DND-41 (cell line): ENCODE data around the gene CCDC171.

Experiments
- ATAC-seq: fragments of 200-7000 bp; cut with Tn5 transposase; 3 replicates; pipeline ENCODE4 v1.9.1; 2021; ENCODE audit warnings: low read depth; ENCODE audit not compliant: insufficient read depth
- DNase-seq: peaks from one replicate; pipeline ENCODE4 v3.0.0-alpha.2; 2020
- H2AFZ ChIP-seq: 2 replicates; pipeline ENCODE4 v1.6.0; 2012; ENCODE audit warnings: low read depth, low read length
- H3K27ac ChIP-seq: 2 replicates; pipeline ENCODE4 v1.5.1; 2012; ENCODE audit warnings: low read length, inconsistent platforms
- H3K27me3 ChIP-seq: fragments of 200-600 bp; sonication (generic); 2 replicates; pipeline ENCODE4 v1.6.0; 2012; ENCODE audit warnings: low read length, mild to moderate bottlenecking, inconsistent platforms; ENCODE audit not compliant: insufficient read depth, poor library complexity
- H3K36me3 ChIP-seq: 2 replicates; pipeline ENCODE4 v1.5.1; 2012; ENCODE audit warnings: low read length, inconsistent platforms; ENCODE audit not compliant: insufficient read depth
- H3K4me1 ChIP-seq: 2 replicates; pipeline ENCODE4 v1.5.1; 2012; ENCODE audit warnings: mild to moderate bottlenecking, low read length; ENCODE audit not compliant: insufficient read depth
- H3K4me2 ChIP-seq: 2 replicates; pipeline ENCODE4 v1.6.0; 2012; ENCODE audit warnings: mild to moderate bottlenecking, moderate library complexity, low read length, inconsistent platforms; ENCODE audit not compliant: insufficient read depth
- H3K4me3 ChIP-seq, 2 experiments: fragments of 200-600 bp in 1 of 2; shearing (Covaris generic) in 1 of 2; 2 replicates each; pipeline ENCODE4 v1.5.1; 2012 to 2016; ENCODE audit warnings: inconsistent platforms in 2 of 2, low read length in 2 of 2, mild to moderate bottlenecking in 2 of 2, low read depth in 1 of 2, moderate library complexity in 1 of 2
- H3K79me2 ChIP-seq: 2 replicates; pipeline ENCODE4 v1.6.0; 2012; ENCODE audit warnings: low read length, inconsistent platforms; ENCODE audit not compliant: insufficient read depth
- H3K9ac ChIP-seq: 2 replicates; pipeline ENCODE4 v1.6.0; 2012; ENCODE audit warnings: low read depth, mild to moderate bottlenecking, inconsistent platforms, low read length, moderate library complexity
- H3K9me3 ChIP-seq: 2 replicates; pipeline ENCODE4 v1.5.1; 2012; ENCODE audit warnings: low read length, moderate library complexity, mild to moderate bottlenecking, inconsistent platforms; ENCODE audit not compliant: insufficient read depth, severe bottlenecking
- H4K20me1 ChIP-seq: 2 replicates; pipeline ENCODE4 v1.6.0; 2012; ENCODE audit warnings: low read length; ENCODE audit not compliant: insufficient read depth
- CTCF ChIP-seq: IDR thresholded peaks from 2 replicates; pipeline ENCODE4 v1.5.1; 2012; ENCODE audit warnings: borderline replicate concordance, low read length, moderate library complexity, mild to moderate bottlenecking; ENCODE audit not compliant: poor library complexity, severe bottlenecking; ENCODE audit errors: extremely low read depth
- EZH2 ChIP-seq: IDR thresholded peaks from 3 replicates; pipeline ENCODE4 v1.6.1; 2012; ENCODE audit warnings: borderline replicate concordance, low read depth, mild to moderate bottlenecking, moderate library complexity, low read length, inconsistent platforms; ENCODE audit not compliant: severe bottlenecking

CCDC171 gene

DNA sequence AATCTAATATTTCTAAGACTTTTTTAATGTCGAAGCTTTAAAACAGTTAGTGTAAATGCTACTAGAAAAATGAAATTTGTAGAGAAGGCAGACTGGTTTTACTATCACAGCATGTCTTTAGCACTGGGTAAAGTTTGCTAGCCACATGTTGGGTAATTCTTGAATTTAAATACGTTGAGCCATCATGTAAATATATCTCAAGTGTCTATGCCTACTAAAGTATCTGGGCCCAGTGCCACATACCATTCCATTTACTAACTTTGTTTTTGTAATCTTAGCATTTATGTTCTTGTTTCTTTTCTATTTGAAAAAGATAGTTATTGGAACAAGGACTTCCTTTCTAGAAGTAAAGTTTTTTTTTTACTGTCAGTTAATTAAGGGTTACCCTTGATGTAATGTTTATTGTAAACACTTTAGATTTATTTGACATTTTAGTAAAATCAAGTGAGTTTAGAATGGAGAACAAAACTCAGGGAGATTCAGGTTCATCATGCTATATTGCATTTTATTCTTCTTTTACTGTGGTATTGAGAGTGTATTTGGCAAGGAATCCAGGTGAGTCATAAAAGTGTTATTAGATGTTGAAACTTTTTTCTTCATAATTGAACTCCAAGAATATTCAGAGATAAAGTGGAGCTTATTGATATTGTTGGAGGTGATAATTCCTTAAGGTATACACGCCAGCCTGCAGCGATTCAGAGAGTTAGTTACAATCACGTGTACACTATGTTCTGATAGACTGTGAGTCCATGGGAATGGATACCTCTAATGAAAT, 182.4 kb downstream of the CCDC171 start:
- H3K27me3 ChIP-seq: no peaks in the 10 kb centered on the region
- no peaks in the 10 kb centered on the region for H4K20me1 ChIP-seq
- no peaks in the 10 kb centered on the region for H3K9me3 ChIP-seq
- H3K36me3 ChIP-seq: no peaks in the 10 kb centered on the region
- H2AFZ ChIP-seq: no peak overlapping the region
- H3K4me3 ChIP-seq: no peak overlapping the region
- ATAC-seq: no peak
- no peak overlapping the region for H3K4me2 ChIP-seq
- H3K9ac ChIP-seq: no peak overlapping the region
- no peak overlapping the region for H3K27ac ChIP-seq
- no peak for TF ChIP-seq EZH2
- no peaks in the 10 kb centered on the region for H3K4me1 ChIP-seq
- DNase-seq: no peak
- H3K79me2 ChIP-seq: no peaks in the 10 kb centered on the region

- Histone ChIP-seq H3K4me3 (no peak overlapping the region), H3K9ac (no peak overlapping the region), H2AFZ (no peak overlapping the region), H3K36me3 (no peaks in the 10 kb centered on the region), H3K9me3 (no peaks in the 10 kb centered on the region), H3K4me1 (no peaks in the 10 kb centered on the region), H3K79me2 (no peaks in the 10 kb centered on the region), H3K4me2 (no peak overlapping the region), H3K27me3 (no peaks in the 10 kb centered on the region), H4K20me1 (no peaks in the 10 kb centered on the region), H3K27ac (no peak overlapping the region)
- DNase-seq: no peak
- no peak for TF ChIP-seq EZH2
- TF ChIP-seq CTCF: no peak
- no peak for ATAC-seq
Measured at GRCh38 chr9:15736569-15736968, 183.7 kb downstream of the CCDC171 start.

DNA sequence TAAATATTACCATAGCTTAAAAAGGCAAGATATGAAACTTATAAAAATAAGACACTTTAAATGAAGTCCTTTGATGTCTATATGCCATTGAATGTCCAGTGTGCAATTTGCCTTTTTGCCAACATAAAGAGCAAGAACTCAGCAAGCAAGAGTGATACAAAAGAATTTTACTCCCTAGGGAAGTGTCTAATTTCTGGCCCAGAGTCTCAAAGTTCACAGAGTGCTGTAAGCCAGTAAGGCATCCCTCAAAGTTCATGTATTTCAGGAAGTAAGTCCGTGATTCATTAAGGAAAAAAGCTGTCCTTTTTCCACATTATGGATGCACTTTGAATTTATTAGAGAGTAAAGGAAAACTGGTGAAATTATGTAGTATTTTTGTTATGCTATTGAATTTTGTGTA, 185.2 kb downstream of the CCDC171 start:
- H3K4me1 ChIP-seq: no peaks in the 10 kb centered on the region
- H3K27ac ChIP-seq: no peak overlapping the region
- no peak overlapping the region for H2AFZ ChIP-seq
- no peak for TF ChIP-seq CTCF
- no peak for TF ChIP-seq EZH2
- ATAC-seq (no peak), DNase-seq (no peak)
- no peaks in the 10 kb centered on the region for H4K20me1 ChIP-seq
- no peak overlapping the region for H3K4me3 ChIP-seq
- no peaks in the 10 kb centered on the region for H3K36me3 ChIP-seq
- no peak overlapping the region for H3K4me2 ChIP-seq
- no peaks in the 10 kb centered on the region for H3K9me3 ChIP-seq
- no peaks in the 10 kb centered on the region for H3K79me2 ChIP-seq
- no peaks in the 10 kb centered on the region for H3K27me3 ChIP-seq
- H3K9ac ChIP-seq: no peak overlapping the region

DNA sequence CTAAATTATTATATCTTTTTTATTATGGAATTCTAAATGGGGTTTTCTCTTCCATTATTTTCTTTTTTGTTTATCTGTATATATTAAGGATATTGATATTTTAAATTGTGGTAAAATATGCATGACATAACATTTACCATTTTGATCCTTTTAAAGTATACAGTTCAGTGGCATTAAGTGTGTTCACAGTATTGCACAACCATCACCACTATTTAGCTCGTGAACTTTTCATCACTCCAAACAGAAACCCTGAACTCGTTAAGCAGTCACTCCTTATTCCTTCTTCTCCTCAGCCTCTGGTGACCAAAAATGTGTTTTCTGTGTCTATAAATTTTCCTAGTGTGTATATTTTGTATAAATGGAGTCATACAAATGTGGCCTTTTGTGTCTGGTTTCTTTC, 188.2 kb downstream of the CCDC171 start:
- H3K4me3 ChIP-seq: no peak overlapping the region
- no peak overlapping the region for H2AFZ ChIP-seq
- H3K36me3 ChIP-seq: no peaks in the 10 kb centered on the region
- no peaks in the 10 kb centered on the region for H3K27me3 ChIP-seq
- H3K9ac ChIP-seq: no peak overlapping the region
- H4K20me1 ChIP-seq: no peaks in the 10 kb centered on the region
- no peak overlapping the region for H3K4me2 ChIP-seq
- DNase-seq (no peak), ATAC-seq (no peak)
- H3K79me2 ChIP-seq: no peaks in the 10 kb centered on the region
- TF ChIP-seq EZH2 (no peak), CTCF (no peak)
- no peaks in the 10 kb centered on the region for H3K9me3 ChIP-seq
- H3K4me1 ChIP-seq: no peaks in the 10 kb centered on the region
- no peak overlapping the region for H3K27ac ChIP-seq
